Right hindlimb (tissue), 1 donor: ENCODE measurements around the gene CDKN1A.

Experiments
- DNase-seq: peaks from one replicate; pipeline ENCODE4 v3.0.0-alpha.2; 2018

The CDKN1A gene

GRCh38 chr6:36656441-36656840 is 22.1 kb upstream of the CDKN1A start:
- no peak for DNase-seq

DNA sequence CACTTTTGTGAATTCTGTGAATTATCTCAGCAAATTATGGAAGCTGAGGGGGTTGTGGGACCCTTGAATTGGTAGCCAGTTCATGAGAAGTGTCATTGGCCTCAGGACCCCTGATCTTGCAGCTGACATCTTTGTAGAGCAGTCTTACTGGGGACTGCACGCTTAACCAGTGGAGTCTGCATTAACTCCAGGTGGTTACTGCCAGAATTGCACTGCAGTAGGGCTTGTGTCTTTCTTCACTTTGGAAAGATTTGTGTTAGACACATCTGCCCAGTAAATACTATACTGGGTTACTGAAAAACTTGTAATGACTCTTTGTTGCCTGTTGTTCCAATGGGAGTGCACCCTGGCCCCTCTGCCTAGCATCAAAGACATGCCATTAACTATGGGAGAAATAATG is 21.2 kb upstream of the CDKN1A start:
- no peak for DNase-seq

- DNase-seq, result no peak
Measured at GRCh38 chr6:36657942-36658544, 20.5 kb upstream of the CDKN1A start.

DNA sequence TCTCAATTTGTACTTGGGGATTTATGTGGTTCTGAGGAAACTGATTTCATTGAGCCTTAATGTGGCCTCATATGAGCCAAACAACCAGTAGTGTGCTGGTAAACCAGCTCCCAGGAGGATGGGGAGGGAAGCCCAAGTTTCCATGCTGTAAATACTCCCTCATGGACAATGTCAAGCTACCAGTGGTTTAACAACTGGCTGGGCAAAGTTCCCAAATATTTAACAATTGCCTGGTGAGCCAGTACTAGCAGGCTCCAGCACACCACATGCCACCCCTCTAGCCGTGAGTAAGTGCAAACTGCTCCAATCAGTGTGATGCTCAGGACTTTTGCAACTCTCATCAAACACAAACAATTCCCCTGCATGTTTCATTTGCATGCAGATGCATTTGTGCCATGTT is 19.2 kb upstream of the CDKN1A start:
- DNase-seq, result no peak

- peak; percentile 61 for DNase-seq
Measured at GRCh38 chr6:36660771-36661471, 17.6 kb upstream of the CDKN1A start.

DNA sequence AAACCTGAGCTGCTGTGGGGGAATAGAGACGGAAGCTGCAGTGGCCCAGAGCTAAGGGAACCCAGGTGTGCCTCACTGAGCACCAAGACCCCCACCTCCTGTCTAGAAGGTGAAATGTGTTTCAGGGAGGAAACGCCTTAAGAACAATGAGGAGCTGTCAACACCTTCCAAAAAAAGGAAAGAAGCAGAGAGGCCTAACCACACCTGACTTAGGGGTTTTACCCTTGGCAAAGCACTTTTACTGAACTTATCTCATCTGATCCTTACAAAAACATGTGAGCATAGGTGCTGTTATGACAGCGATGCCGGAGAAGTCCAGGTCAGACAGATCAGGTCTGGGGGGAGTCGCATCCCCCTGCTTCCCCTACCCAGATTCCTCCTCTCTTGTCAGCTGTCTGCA is 16.1 kb upstream of the CDKN1A start:
- DNase-seq, result no peak

DNA sequence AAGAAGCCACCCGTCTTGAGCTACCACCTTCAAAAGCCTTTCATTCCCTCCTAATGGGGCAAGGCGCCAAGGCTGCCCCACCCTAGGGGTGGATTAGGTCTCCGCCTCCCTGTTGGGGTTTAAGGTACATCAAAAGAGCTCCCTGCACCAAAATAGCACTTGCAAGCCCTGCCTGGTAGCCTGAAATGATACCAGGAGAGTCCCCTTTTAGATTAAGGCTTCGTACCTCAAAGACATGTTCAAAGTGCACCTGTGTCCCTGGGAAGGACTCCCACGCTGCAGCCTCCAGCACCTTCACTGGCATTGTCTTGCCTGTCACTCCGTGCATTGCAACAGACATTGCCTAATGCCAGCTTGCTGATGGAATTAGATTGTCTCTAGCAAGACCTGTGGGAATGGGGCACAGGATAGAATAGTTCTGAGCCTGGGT is 15.7 kb upstream of the CDKN1A start:
- no peak for DNase-seq

DNA sequence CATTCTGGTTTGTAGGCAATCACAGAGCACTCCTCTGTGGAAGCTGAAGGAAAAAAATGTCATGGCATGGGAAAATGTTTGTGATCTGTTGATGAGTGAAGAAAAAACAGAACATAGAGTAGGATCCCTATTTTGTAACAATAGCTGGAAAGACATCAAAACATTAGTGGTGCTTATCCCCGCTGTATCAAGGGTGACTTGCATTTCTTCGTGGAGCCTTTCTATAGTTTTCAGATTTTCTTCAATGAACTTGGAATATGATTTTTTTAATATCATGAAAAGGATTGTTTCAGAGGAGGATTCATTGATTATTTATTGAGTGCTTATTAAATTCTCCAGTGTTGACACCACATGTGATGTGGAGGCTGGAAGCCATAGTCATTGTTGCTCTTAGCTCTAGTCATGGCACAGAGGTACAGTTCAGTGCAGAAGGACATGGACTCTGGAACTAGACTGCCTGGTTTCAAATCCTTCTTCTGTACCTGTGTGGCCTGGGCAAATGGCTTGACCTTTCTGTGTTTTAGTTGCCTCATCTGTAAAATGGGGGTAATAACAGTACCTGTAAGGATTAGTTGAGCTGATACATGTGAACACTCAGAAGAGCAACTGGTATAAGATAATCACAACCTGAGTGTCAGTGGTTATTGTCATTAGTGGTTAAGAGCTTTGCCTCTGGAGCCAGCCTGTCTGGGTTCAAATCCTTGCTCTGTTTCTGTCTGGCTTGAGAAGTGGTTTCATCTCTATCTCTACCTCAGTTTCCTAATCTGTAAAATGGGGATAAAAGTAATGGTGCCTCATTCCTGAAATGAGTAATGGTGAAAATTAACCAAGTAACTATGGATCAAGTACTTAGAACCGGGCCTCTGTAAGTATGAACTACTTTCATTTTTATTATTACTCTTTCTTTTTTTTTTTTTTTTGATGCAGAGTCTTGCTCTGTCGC is 14.7 kb upstream of the CDKN1A start:
- no peak for DNase-seq

DNA sequence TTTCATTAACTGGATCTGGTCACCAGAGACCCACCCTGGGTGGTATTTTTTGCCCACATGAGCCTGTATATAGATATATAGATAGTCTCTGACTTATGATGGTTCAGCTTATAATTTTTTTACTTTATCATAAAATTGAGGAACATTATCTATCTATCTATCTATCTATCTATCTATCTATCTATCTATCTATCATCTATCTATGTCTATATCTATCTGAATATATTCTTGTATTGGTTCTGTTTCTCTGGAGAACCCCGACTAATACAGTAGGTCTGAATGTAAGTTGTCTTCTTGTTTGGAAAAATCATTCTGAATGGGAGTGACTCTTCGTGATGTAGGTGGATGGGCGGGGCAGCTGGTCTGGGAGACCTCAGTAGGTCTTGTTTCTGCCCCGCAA is 13.3 kb upstream of the CDKN1A start:
- no peak for DNase-seq

GRCh38 chr6:36666287-36666686 is 12.2 kb upstream of the CDKN1A start:
- DNase-seq, result no peak

- DNase-seq, result peak; percentile 62
Measured at GRCh38 chr6:36666826-36667591, 11.5 kb upstream of the CDKN1A start.

DNA sequence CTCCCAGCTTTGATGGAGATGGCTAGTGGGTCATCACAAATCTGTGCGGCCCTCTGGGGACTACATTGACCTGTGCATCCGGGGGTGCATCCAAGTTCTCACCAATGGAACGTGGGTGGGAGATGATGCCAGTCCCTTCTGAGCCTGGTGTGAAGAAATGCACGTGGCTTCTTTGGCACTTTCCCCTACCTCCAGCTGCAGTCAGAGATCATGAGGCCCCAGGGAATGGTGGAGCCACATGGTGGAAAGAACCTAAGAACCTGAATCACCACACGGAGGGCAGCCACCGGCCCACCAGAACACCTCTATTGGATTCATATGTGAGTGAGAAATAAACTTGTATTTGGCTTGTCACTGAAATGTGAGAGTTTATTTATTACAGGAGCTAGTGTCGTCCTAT is 9.9 kb upstream of the CDKN1A start:
- DNase-seq, result no peak

GRCh38 chr6:36669002-36669401 is 9.5 kb upstream of the CDKN1A start:
- no peak for DNase-seq

GRCh38 chr6:36670271-36670670 is 8.2 kb upstream of the CDKN1A start:
- DNase-seq, result no peak

- no peak for DNase-seq
Measured at GRCh38 chr6:36671687-36672375, 6.7 kb upstream of the CDKN1A start.

DNA sequence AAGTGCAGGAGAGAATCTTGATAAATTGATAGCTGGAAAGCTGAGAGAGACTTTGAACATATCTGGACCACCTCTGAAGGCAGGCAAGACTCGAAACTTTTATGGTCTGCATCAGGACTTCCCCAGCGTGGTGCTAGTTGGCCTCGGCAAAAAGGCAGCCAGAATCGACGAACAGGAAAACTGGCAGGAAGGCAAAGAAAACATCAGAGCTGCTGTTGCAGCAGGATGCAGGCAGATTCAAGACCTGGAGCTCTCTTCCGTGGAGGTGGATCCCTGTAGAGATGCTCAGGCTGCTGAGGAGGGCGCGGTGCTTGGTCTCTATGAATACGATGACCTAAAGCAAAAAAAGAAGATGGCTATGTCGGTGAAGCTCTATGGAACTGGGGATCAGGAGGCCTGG is 4.6 kb upstream of the CDKN1A start:
- no peak for DNase-seq

GRCh38 chr6:36674942-36675341 is 3.6 kb upstream of the CDKN1A start:
- DNase-seq, result no peak

DNA sequence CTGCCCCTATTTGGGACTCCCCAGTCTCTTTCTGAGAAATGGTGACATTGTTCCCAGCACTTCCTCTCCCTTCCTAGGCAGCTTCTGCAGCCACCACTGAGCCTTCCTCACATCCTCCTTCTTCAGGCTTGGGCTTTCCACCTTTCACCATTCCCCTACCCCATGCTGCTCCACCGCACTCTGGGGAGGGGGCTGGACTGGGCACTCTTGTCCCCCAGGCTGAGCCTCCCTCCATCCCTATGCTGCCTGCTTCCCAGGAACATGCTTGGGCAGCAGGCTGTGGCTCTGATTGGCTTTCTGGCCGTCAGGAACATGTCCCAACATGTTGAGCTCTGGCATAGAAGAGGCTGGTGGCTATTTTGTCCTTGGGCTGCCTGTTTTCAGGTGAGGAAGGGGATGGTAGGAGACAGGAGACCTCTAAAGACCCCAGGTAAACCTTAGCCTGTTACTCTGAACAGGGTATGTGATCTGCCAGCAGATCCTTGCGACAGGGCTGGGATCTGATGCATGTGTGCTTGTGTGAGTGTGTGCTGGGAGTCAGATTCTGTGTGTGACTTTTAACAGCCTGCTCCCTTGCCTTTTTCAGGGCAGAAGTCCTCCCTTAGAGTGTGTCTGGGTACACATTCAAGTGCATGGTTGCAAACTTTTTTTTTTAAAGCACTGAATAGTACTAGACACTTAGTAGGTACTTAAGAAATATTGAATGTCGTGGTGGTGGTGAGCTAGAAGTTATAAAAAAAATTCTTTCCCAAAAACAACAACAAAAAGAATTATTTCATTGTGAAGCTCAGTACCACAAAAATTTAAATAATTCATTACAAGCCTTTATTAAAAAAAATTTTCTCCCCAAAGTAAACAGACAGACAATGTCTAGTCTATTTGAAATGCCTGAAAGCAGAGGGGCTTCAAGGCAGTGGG is 2.1 kb upstream of the CDKN1A start:
- DNase-seq, result no peak

GRCh38 chr6:36677059-36677749 is 1.3 kb upstream of the CDKN1A start:
- DNase-seq, result no peak

DNA sequence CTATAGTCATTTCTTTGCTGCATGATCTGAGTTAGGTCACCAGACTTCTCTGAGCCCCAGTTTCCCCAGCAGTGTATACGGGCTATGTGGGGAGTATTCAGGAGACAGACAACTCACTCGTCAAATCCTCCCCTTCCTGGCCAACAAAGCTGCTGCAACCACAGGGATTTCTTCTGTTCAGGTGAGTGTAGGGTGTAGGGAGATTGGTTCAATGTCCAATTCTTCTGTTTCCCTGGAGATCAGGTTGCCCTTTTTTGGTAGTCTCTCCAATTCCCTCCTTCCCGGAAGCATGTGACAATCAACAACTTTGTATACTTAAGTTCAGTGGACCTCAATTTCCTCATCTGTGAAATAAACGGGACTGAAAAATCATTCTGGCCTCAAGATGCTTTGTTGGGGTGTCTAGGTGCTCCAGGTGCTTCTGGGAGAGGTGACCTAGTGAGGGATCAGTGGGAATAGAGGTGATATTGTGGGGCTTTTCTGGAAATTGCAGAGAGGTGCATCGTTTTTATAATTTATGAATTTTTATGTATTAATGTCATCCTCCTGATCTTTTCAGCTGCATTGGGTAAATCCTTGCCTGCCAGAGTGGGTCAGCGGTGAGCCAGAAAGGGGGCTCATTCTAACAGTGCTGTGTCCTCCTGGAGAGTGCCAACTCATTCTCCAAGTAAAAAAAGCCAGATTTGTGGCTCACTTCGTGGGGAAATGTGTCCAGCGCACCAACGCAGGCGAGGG is 594 bp upstream of the CDKN1A start:
- DNase-seq, result no peak
